Keratinocyte (primary cell): ENCODE measurements around the gene NCF4. TPM values are rescaled to one million over a fixed set of nuclear protein-coding genes. Genes with fewer than 3 reads are reported as not detected.

Experiments used
- DNase-seq: peaks from one replicate; pipeline ENCODE4 v3.0.0-alpha.2; 2011; ENCODE audit warnings: low read depth, missing footprints, low spot score
- FAIRE-seq: peaks from 2 replicates; lab custom pipeline; 2011; peaks lifted over from hg19 to GRCh38; lab: Jason Lieb, UNC
- H2AFZ ChIP-seq: 2 replicates; pipeline ENCODE4 v1.6.0; 2012; ENCODE audit warnings: low read length, control low read depth, inconsistent platforms; ENCODE audit not compliant: control insufficient read depth
- H3K27ac ChIP-seq: 2 replicates; pipeline ENCODE4 v1.5.1; 2011; ENCODE audit warnings: low read length; ENCODE audit not compliant: control insufficient read depth, insufficient read depth
- H3K27me3 ChIP-seq: 3 replicates; pipeline ENCODE4 v1.6.0; 2011; ENCODE audit warnings: low read length; ENCODE audit not compliant: control insufficient read depth, insufficient read depth; ENCODE audit errors: extremely low read depth
- H3K36me3 ChIP-seq, 2 experiments: 2 replicates in 1 of 2; 3 replicates in 1 of 2; pipeline ENCODE4 v1.5.1; 2011; ENCODE audit warnings: low read length in 2 of 2, mild to moderate bottlenecking in 1 of 2; ENCODE audit not compliant: control insufficient read depth in 2 of 2, insufficient read depth in 2 of 2; ENCODE audit errors: extremely low read depth in 1 of 2
- H3K4me1 ChIP-seq: 3 replicates; pipeline ENCODE4 v1.5.1; 2011; ENCODE audit warnings: low read length; ENCODE audit not compliant: control insufficient read depth, insufficient read depth; ENCODE audit errors: extremely low read depth
- H3K4me2 ChIP-seq: 3 replicates; pipeline ENCODE4 v1.6.0; 2011; ENCODE audit warnings: low read depth, low read length; ENCODE audit not compliant: control insufficient read depth, insufficient read depth; ENCODE audit errors: extremely low read depth
- H3K4me3 ChIP-seq, 3 experiments: fragments of 200-600 bp in 1 of 3; sonication (generic) in 1 of 3; 2 replicates in 2 of 3; 3 replicates in 1 of 3; pipeline ENCODE4 v1.5.1; 2011 to 2016; ENCODE audit warnings: low read length in 3 of 3, mild to moderate bottlenecking in 3 of 3, control low read depth in 2 of 3, inconsistent platforms in 1 of 3, low read depth in 1 of 3, mixed read lengths in 1 of 3, mixed run types in 1 of 3, moderate library complexity in 1 of 3; ENCODE audit not compliant: control insufficient read depth in 2 of 3, insufficient read depth in 2 of 3; ENCODE audit errors: extremely low read depth in 1 of 3
- H3K79me2 ChIP-seq: 2 replicates; pipeline ENCODE4 v1.6.0; 2012; ENCODE audit warnings: low read length; ENCODE audit not compliant: control insufficient read depth, insufficient read depth
- H3K9ac ChIP-seq: 3 replicates; pipeline ENCODE4 v1.6.0; 2011; ENCODE audit warnings: low read length; ENCODE audit not compliant: control insufficient read depth, insufficient read depth; ENCODE audit errors: extremely low read depth
- H3K9me1 ChIP-seq: 3 replicates; pipeline ENCODE4 v1.6.0; 2011; ENCODE audit warnings: low read length; ENCODE audit not compliant: control insufficient read depth, insufficient read depth; ENCODE audit errors: extremely low read depth
- H3K9me3 ChIP-seq: 2 replicates; pipeline ENCODE4 v1.5.1; 2012; ENCODE audit warnings: low read depth, low read length; ENCODE audit not compliant: control insufficient read depth
- H4K20me1 ChIP-seq: 3 replicates; pipeline ENCODE4 v1.6.0; 2011; ENCODE audit warnings: low read length; ENCODE audit not compliant: control insufficient read depth, insufficient read depth; ENCODE audit errors: extremely low read depth
- EZH2 ChIP-seq: IDR thresholded peaks from one replicate; pipeline ENCODE4 v1.6.1; 2012; ENCODE audit warnings: inconsistent platforms, mild to moderate bottlenecking, low read length, moderate library complexity
- dilution Hi-C: fragments of 300-500 bp; cut with MboI; formaldehyde crosslinking; loops from one replicate; pipeline ENCODE4 v1.7.0; 2020; ENCODE audit warnings: low sequenced_read_pairs; ENCODE audit not compliant: extremely low pct_ligation_motif_present
- polyA plus RNA-seq, 5 experiments: library from polyadenylated mRNA; depleted of rRNA in 3 of 5; stranded (reverse) in 3 of 5; stranded (forward) in 1 of 5; unstranded in 1 of 5; fragments of >200 nt; gene quantifications; 1 replicate in 1 of 5; 2 replicates in 3 of 5; 3 replicates in 1 of 5; pipeline versions ENCODE4 v1.2.1 to v1.2.3, GENCODE V29; 2011 to 2012; ENCODE audit warnings: missing spikeins in 2 of 5, low read depth in 1 of 5, low replicate concordance in 1 of 5
- TF ChIP-seq, protein P1 (sequence below), 3 experiments: IDR thresholded peaks in 1 of 3; conservative IDR thresholded peaks in 1 of 3; optimal IDR thresholded peaks in 1 of 3; 2 replicates in 2 of 3; 3 replicates in 1 of 3; pipeline versions ENCODE3 to v1.5.1; 2011; ENCODE audit warnings: low read length in 3 of 3, mild to moderate bottlenecking in 3 of 3, moderate library complexity in 2 of 3, control low read depth in 1 of 3, inconsistent platforms in 1 of 3; ENCODE audit not compliant: insufficient read depth in 2 of 3; ENCODE audit errors: extremely low read depth in 1 of 3

NCF4 gene
- polyA plus RNA-seq, 1 donor (not counting 4 experiments of a cell fraction or from before 2014, with no cell fraction given), result 0.42 TPM

- Histone ChIP-seq H3K27me3 (peaks cover 8% of the 10 kb centered on the region), H3K27ac (no peak overlapping the region), H4K20me1 (no peaks in the 10 kb centered on the region), H3K9me1 (no peaks in the 10 kb centered on the region), H3K4me1 (peaks cover 13% of the 10 kb centered on the region), H3K9ac (no peak overlapping the region), H3K4me3 (no peak overlapping the region), H3K36me3 (no peaks in the 10 kb centered on the region), H3K79me2 (no peaks in the 10 kb centered on the region), H2AFZ (no peak overlapping the region), H3K9me3 (no peaks in the 10 kb centered on the region), H3K4me2 (no peak overlapping the region)
- DNase-seq, result no peak
- dilution Hi-C loops, result no loop called here
- TF ChIP-seq, protein P1, sequence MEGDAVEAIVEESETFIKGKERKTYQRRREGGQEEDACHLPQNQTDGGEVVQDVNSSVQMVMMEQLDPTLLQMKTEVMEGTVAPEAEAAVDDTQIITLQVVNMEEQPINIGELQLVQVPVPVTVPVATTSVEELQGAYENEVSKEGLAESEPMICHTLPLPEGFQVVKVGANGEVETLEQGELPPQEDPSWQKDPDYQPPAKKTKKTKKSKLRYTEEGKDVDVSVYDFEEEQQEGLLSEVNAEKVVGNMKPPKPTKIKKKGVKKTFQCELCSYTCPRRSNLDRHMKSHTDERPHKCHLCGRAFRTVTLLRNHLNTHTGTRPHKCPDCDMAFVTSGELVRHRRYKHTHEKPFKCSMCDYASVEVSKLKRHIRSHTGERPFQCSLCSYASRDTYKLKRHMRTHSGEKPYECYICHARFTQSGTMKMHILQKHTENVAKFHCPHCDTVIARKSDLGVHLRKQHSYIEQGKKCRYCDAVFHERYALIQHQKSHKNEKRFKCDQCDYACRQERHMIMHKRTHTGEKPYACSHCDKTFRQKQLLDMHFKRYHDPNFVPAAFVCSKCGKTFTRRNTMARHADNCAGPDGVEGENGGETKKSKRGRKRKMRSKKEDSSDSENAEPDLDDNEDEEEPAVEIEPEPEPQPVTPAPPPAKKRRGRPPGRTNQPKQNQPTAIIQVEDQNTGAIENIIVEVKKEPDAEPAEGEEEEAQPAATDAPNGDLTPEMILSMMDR (optimal IDR thresholded peaks at IDR 0.05 in 1 of 3, IDR thresholded peaks at IDR 0.05 in 1 of 3, conservative IDR thresholded peaks at IDR 0.05 in 1 of 3; ENCODE audit: extremely low read depth in 1 of 3, insufficient read depth in 2 of 3, low read length in 3 of 3), result no peak
- FAIRE-seq, result no peak
Measured at GRCh38 chr22:36855478-36855877, 5.3 kb upstream of the NCF4 start.

DNA sequence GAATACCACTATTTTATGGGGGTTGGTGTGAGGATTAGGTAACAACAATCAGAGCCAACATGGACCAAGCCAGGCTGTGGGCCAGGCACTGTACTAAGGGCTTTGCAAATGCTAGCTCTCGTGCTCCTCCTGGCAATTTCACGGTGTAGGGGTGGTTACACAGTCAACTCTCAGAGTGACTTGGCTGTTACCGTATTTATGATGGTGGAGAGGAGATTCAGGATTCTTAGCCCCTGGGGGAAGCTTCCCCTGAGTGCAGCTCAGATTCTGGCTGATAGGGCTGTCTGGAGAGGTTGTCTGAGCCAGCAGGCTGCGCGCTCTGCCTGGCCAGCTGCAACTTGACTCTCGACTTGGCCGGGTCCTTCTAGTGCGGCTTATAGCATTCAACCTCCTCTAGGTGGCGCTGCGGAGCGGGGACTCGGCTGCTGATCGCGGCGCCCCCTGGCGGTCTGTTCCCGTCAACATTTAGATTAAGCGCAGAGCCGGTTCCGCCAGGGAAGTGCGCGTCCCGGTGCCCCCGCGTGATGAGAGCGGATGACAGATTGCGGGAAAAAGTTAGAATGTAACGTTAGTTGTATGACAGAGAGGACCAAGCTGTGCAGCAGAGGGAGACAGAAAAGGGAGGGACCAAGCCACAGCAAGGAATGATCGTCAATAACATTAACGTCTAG, 4.5 kb upstream of the NCF4 start:
- DNase-seq (no peak), FAIRE-seq (peak; percentile 77)
- no peaks in the 10 kb centered on the region for H3K36me3 ChIP-seq
- peak overlapping the region; percentile 31 for H2AFZ ChIP-seq
- H3K79me2 ChIP-seq, result no peaks in the 10 kb centered on the region
- H3K27ac ChIP-seq, result no peak overlapping the region
- no peaks in the 10 kb centered on the region for H3K9me3 ChIP-seq
- H3K9me1 ChIP-seq, result no peaks in the 10 kb centered on the region
- H3K27me3 ChIP-seq, result peaks cover 8% of the 10 kb centered on the region
- TF ChIP-seq, protein P1 (optimal IDR thresholded peaks at IDR 0.05 in 1 of 3, IDR thresholded peaks at IDR 0.05 in 1 of 3, conservative IDR thresholded peaks at IDR 0.05 in 1 of 3; ENCODE audit: extremely low read depth in 1 of 3, insufficient read depth in 2 of 3, low read length in 3 of 3), result peak; percentile 100
- no peak for TF ChIP-seq EZH2
- no peaks in the 10 kb centered on the region for H4K20me1 ChIP-seq
- H3K4me3 ChIP-seq, result no peak overlapping the region
- dilution Hi-C loops, result no loop called here
- peak overlapping the region; percentile 57 for H3K4me2 ChIP-seq
- H3K9ac ChIP-seq, result no peak overlapping the region
- peaks cover 15% of the 10 kb centered on the region for H3K4me1 ChIP-seq
